Stimulated activated naive CD8-positive, alpha-beta T cell treated with anti-CD3 and anti-CD28 coated beads, Interleukin-15, amount 100 ng/mL, for 72 hours (primary cell): ENCODE measurements around the gene KANSL1L.

ENCODE experiments used
- ATAC-seq: fragments of 150-1000 bp; cut with Tn5 transposase; 2 replicates; pipeline ENCODE4 v1.10.0; 2021; ENCODE audit warnings: mild to moderate bottlenecking, moderate library complexity
- DNase-seq, 2 donors: peaks; one replicate each; pipeline ENCODE4 v3.0.0; 2021 to 2022
- H3K27ac Mint-ChIP-seq, 2 donors: one replicate each; pipeline ENCODE4 v1.8.0; 2022; ENCODE audit warnings: mild to moderate bottlenecking in 2 of 2, mixed read lengths in 2 of 2, moderate library complexity in 2 of 2
- H3K27me3 Mint-ChIP-seq: one replicate; pipeline ENCODE4 v1.8.0; 2022; ENCODE audit warnings: mixed read lengths
- H3K4me1 Mint-ChIP-seq: one replicate; pipeline ENCODE4 v1.8.0; 2022; ENCODE audit warnings: mild to moderate bottlenecking, mixed read lengths
- H3K4me3 Mint-ChIP-seq, 2 donors: one replicate each; pipeline ENCODE4 v1.8.0; 2022; ENCODE audit warnings: mild to moderate bottlenecking in 2 of 2, mixed read lengths in 2 of 2, moderate library complexity in 1 of 2
- H3K9me3 Mint-ChIP-seq, 2 donors: one replicate each; pipeline ENCODE4 v1.8.0; 2022; ENCODE audit warnings: mixed read lengths in 2 of 2

The KANSL1L gene, protein sequence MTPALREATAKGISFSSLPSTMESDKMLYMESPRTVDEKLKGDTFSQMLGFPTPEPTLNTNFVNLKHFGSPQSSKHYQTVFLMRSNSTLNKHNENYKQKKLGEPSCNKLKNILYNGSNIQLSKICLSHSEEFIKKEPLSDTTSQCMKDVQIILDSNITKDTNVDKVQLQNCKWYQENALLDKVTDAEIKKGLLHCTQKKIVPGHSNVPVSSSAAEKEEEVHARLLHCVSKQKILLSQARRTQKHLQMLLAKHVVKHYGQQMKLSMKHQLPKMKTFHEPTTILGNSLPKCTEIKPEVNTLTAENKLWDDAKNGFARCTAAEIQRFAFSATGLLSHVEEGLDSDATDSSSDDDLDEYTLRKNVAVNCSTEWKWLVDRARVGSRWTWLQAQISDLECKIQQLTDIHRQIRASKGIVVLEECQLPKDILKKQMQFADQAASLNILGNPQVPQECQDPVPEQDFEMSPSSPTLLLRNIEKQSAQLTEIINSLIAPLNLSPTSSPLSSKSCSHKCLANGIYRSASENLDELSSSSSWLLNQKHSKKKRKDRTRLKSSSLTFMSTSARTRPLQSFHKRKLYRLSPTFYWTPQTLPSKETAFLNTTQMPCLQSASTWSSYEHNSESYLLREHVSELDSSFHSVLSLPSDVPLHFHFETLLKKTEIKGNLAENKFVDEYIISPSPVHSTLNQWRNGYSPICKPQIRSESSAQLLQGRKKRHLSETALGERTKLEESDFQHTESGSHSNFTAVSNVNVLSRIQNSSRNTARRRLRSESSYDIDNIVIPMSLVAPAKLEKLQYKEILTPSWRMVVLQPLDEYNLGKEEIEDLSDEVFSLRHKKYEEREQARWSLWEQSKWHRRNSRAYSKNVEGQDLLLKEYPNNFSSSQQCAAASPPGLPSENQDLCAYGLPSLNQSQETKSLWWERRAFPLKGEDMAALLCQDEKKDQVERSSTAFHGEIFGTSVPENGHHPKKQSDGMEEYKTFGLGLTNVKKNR

DNA sequence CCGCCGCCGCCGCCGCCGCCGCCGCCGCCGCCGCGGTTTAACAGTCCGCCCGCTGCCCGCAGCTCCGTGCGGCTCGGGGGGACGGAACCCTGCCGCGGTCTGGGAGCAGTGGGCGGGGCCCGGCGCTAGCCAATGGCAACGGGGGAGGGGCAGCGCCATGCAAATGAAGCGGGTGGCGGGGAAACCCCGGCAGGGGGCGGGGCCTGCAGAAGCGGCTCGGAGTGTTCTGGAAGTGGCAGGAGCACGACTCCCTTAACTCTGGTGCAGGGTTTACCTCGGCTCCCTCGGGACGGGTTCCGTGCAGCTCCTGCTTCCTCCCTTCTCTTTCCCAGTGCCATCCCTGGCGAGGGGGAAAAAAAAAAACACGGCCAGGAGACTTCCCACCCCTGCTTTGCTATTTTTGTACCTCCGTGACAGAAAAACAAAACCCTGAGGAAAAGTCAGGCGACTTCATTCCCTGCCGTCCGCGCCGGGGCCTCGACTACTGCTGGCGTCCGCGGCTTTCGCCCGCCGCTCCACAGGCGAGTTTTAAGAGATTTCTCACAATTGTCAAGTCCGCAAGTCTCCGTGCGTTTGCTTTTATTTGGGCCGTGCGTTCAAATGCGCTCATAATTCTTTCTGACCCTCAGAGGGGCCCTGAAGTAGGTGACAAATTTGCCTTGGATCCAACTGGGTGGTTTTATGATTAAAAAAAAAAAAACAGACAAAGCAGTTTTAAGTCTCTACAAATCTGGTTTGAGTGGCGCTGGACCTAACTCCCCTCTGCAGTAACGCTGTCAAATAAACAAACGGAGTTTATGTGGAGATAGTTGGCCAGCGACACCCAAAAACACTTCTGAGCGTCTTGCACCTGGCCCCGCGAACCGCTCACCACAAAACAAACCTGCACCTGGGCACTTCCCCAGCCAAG is at the start of gene KANSL1L:
Gene KANSL1L, minus strand, starts transcription at position 101 of the 910 bp plus-strand sequence. CDS start 16,827 bp downstream, outside the sequence.
- DNase-seq (peak; percentile 94 to 95), ATAC-seq (peak; percentile 80)
- H3K4me1 Mint-ChIP-seq = peaks cover 28% of the 10 kb centered on the region

DNA sequence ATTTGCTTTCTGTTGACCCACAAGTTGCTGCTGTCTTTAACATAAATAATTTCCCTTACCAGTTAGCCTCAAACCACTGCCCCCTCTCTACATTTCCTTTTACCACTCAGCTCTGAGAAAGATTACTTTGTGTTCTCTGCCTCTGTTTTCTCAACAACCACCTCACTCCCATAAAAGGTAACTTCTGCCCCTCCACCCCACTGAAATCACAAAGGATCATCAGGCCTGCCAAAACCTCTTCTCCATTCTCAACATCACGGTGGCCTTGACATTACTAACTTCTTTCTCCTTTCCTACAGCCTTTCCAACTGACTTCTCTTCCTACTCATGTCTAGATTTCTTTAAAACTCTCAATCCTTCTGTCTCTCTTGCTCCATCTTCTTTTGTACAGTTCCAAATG is 43.9 kb upstream of the KANSL1L start:
- Mint-ChIP-seq H3K27ac (no peak overlapping the region), H3K9me3 (no peaks in the 10 kb centered on the region), H3K4me3 (no peak overlapping the region), H3K27me3 (no peaks in the 10 kb centered on the region), H3K4me1 (no peaks in the 10 kb centered on the region)
- ATAC-seq (no peak), DNase-seq (no peak)

More for the DNA sequence above, at the start of gene KANSL1L:
- Mint-ChIP-seq H3K4me3 (peak within 1 kb of the TSS; percentile 99), H3K9me3 (no peaks in the 10 kb centered on the region), H3K27me3 (no peaks in the 10 kb centered on the region), H3K27ac (peak within 1 kb of the TSS; percentile 99 to 100)

DNA sequence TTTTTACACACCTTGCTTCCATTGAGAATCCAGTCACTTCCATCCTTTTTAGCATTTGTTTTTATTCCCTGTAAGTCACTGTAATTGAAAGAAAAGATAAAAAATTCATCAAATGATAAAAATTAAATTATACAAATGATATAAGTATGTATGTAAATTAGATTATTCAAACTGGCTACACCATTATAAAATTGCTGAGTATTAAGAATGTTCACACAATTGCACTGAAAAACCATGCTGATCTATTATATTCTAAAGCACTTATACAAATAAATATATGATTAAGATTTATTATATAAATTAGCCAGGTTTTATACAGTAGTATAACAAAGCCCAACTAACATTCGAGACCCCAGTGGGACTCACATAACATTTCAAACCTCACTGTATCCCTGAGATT is 39.0 kb upstream of the KANSL1L start:
- DNase-seq (no peak), ATAC-seq (no peak)
- Mint-ChIP-seq H3K4me1 (no peaks in the 10 kb centered on the region), H3K27me3 (peaks cover 12% of the 10 kb centered on the region), H3K4me3 (no peak overlapping the region), H3K27ac (no peak overlapping the region), H3K9me3 (no peaks in the 10 kb centered on the region)

DNA sequence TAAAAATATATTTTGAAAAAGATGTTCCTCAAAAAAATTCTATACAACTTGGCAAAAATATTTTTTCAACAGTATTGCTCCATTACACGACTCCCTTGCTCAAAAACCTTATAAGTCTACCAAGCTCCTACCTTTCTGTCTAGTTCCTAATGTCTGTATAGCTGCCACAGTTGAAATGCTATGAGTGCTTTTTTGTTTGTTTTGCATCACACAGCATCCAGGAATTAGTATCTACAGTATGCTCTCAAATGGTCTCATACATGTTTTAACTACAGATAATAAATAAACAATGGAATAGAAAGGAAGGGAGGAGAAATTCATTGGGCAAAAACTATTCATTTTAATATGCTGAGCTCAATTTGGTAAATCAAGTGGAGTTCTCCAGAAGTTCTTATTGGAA is 36.7 kb upstream of the KANSL1L start:
- H3K27ac Mint-ChIP-seq = no peak overlapping the region
- H3K4me1 Mint-ChIP-seq = no peaks in the 10 kb centered on the region
- H3K4me3 Mint-ChIP-seq = no peak overlapping the region
- H3K9me3 Mint-ChIP-seq = no peaks in the 10 kb centered on the region
- DNase-seq (no peak), ATAC-seq (no peak)
- peaks cover 15% of the 10 kb centered on the region for H3K27me3 Mint-ChIP-seq

DNA sequence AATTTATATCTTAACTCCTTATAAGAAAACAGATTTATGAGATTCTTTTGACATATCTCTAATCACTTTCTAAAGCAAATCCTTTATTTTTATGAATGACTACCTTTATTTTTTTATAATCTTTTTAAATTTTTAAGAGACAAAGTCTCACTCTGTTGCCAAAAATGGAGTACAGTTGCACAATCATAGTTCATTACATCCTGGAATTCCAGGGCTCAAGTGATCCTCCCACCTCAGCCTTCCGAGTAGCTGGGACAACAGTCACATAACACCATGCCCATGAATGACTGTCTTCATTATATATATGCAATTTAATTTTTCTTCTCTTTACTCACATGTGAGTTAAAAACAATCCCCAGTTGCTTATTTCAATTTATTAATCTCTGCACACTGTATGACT is 32.3 kb upstream of the KANSL1L start:
- DNase-seq = no peak
- Mint-ChIP-seq H3K27ac (no peak overlapping the region), H3K4me1 (peaks cover 1% of the 10 kb centered on the region), H3K27me3 (peaks cover 24% of the 10 kb centered on the region), H3K4me3 (no peak overlapping the region), H3K9me3 (no peaks in the 10 kb centered on the region)
- no peak for ATAC-seq

DNA sequence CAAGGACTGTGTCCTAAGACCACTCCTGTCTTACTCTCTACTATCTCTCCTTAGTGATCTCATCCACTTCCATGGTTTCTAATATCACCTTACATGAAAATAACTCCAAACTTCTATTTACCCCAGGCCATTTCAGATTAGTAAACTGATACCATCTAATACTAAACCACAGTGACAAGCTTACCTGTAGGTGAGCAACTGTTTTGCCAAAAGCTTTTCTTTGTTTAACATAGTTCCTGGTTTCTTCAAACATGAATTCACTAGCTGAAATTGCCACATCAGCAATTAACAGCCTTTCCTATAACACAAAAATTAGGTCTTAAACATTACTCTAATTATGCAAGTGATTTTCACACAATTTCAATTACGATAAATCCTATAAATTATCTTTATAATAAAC is 31.9 kb upstream of the KANSL1L start:
- no peak overlapping the region for H3K4me3 Mint-ChIP-seq
- H3K4me1 Mint-ChIP-seq = peaks cover 5% of the 10 kb centered on the region
- no peak for ATAC-seq
- H3K9me3 Mint-ChIP-seq = no peaks in the 10 kb centered on the region
- peaks cover 24% of the 10 kb centered on the region for H3K27me3 Mint-ChIP-seq
- no peak overlapping the region for H3K27ac Mint-ChIP-seq
- DNase-seq = no peak

DNA sequence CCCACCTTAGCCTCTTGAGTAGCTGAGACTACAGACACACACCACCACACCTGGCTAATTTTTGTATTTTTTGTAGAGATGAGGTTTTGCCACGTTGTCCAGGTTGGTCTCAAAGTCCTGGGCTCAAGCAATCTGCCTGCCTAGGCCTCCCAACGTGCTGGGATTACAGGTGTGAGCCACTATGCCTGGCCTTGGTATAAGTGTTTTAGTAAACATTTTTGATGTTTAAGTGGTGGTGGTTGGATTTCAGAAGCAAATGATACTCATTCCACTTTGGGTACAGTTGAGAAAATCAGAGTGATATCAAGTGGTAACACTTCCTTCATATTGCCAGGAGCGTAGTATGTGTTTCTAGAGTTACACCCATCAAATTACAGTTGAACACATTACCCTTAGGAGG is 28.6 kb upstream of the KANSL1L start:
- Mint-ChIP-seq H3K4me3 (no peak overlapping the region), H3K27me3 (peaks cover 12% of the 10 kb centered on the region), H3K4me1 (peaks cover 6% of the 10 kb centered on the region), H3K27ac (no peak overlapping the region), H3K9me3 (no peaks in the 10 kb centered on the region)
- ATAC-seq (no peak), DNase-seq (no peak)

DNA sequence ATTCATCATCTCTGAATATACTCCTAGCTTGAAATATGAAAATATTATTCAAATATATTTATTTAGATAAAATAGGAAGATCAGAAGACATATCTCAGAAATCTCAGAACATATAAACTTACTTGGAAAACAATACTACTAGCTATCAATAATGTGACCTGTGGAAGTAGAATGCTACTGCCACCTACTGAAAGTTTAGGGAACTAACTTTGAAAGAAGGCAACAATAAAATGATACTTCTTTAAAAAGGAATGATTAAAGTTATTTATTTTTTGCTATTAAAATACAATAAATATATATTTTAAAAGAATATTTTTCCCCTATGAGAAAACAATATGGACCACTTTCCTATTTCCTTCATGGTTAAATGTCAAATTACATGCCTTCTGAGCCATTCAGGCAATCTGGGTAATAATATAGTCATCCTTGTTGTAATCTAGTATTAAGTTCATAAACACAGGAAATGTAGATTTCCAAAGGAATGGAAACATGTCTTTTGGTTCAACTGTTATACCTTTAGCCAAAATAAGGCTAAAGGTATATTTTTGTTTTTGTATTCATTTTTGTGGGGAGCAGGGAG is 28.1 kb upstream of the KANSL1L start:
- Mint-ChIP-seq H3K4me3 (no peak overlapping the region), H3K9me3 (no peaks in the 10 kb centered on the region), H3K4me1 (peaks cover 6% of the 10 kb centered on the region), H3K27ac (no peak overlapping the region), H3K27me3 (peaks cover 12% of the 10 kb centered on the region)
- no peak for DNase-seq
- no peak for ATAC-seq

DNA sequence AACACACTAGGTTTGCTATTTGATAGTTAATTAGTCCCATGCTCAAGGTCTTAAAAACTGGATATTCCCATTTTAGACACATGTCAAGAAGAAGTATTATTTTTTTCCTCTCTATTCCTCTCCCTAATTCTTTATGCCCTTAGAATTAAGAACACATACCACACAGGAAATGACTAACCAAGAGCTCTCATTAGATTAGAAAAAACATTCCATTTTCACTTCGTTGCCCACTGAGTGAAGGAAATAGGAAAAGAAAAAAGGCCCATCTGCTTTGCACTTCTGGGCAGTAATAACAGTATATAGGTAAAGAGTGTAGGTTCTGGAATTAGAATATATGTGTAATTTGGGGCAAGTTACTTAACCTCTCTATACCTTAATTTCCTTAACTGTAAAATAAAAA is 27.1 kb upstream of the KANSL1L start:
- peaks cover 12% of the 10 kb centered on the region for H3K27me3 Mint-ChIP-seq
- ATAC-seq (no peak), DNase-seq (no peak)
- H3K4me3 Mint-ChIP-seq = no peak overlapping the region
- H3K27ac Mint-ChIP-seq = no peak overlapping the region
- H3K4me1 Mint-ChIP-seq = peaks cover 6% of the 10 kb centered on the region
- H3K9me3 Mint-ChIP-seq = no peaks in the 10 kb centered on the region

DNA sequence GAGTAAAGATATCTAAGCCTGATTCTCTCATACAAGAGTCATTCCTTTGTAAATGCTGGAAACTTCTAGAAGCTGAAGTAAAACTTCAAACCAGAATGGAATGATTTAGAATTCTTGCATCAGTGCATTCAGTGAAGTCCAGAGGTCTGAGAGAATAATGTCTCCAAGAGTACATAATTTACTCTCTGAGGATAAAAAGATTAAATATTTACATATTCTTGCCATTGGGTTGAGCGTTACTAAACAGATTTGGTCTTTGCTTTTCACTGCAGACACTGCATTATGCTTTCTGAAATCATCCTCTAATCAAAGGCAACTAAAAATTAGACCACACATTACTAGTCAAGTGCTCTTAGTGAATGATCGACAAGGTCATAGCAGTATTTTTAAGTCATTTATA is 26.5 kb upstream of the KANSL1L start:
- DNase-seq = no peak
- ATAC-seq = no peak
- H3K27me3 Mint-ChIP-seq = peaks cover 7% of the 10 kb centered on the region
- H3K27ac Mint-ChIP-seq = no peak overlapping the region
- H3K9me3 Mint-ChIP-seq = no peaks in the 10 kb centered on the region
- H3K4me3 Mint-ChIP-seq = no peak overlapping the region
- peaks cover 6% of the 10 kb centered on the region for H3K4me1 Mint-ChIP-seq

DNA sequence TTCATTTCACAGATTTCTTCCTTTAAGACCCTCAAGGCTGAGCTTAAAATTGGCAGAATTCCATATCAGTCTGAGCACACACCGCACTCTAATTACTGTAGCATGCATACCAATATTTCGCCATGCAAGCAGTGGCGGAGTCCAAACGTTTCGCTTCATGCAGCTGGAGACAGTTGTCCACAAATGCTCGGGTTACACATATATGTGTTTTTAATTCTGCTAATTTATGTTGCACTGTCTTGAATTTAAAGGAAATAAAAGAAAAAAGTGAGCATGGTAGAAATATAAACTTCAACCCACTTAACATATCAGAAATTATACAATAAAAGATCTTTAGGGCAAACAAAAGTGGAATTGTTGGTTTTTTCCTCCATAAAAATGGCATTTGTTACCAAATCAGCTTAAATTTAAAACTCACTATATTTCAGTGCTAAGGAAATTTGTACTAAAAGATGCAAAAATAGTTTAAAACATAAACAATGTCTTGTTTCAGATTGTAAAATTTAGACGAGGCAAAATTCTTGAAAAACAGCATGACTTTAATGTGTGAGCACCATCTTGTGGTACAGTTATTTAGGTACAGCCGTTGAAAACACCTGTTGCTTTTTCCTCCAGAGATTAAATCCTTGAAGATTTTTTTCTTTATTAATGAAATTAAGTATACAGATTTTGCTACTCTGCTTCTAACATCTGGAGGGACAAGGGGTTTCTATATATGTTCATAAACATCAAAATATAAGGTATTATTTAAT is 24.1 kb upstream of the KANSL1L start:
- DNase-seq (no peak), ATAC-seq (no peak)
- Mint-ChIP-seq H3K27ac (no peak overlapping the region), H3K9me3 (no peaks in the 10 kb centered on the region), H3K4me3 (no peak overlapping the region), H3K4me1 (peaks cover 6% of the 10 kb centered on the region), H3K27me3 (no peaks in the 10 kb centered on the region)

DNA sequence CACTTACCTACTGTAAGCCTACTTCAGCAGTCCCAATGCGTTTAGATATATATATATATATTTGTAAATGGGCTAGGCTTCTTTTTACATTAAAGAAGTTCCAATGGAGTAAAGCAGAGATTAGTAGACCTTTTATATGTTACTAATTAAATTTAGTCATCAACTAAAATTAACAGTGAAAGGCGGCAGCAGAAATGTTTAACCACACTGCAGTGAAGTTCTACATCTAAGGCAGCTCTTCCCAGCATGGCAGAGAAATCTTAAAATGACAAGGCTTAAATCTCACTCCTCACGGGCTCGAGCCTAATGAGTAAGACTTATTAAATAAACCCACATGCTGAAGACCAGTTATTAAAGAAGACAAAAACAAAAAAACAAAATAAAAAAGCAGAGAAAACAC is 19.1 kb upstream of the KANSL1L start:
- H3K9me3 Mint-ChIP-seq = peaks cover 9 to 12% of the 10 kb centered on the region in 2 donors
- no peaks in the 10 kb centered on the region for H3K27me3 Mint-ChIP-seq
- ATAC-seq (no peak), DNase-seq (no peak)
- no peak overlapping the region for H3K27ac Mint-ChIP-seq
- no peak overlapping the region for H3K4me3 Mint-ChIP-seq
- no peaks in the 10 kb centered on the region for H3K4me1 Mint-ChIP-seq

DNA sequence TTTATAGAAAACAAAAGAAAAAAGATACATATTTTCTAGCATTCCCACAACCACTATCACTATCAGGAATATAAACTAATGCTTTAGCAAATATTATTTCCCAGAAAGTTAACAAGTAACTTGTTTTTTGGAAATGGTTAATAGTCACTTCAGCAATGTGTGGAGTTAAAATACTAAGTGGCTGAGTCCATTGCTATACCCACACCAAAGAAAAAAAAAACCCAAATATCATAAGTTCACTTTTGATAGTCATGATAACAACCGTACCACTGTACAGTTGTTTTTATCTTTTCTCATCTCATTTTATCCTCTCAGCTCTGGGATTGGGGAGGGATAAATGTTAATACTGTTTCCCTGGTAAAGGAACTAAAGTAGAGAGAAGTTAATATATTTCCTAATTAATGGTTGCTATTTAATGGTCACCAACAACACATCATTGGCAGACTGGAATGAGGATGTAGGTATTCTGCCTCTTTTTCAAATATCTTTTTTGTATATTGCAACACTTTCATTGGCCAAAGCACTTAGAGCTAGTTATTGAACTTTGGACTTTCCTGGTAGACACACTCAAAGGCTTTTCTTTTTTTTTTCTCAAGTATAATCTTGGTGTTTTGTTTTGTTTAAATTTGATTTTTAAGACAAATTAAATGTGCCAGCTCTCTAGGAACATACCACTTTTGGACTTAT is 18.4 kb upstream of the KANSL1L start:
- Mint-ChIP-seq H3K4me1 (no peaks in the 10 kb centered on the region), H3K27ac (no peak overlapping the region), H3K4me3 (no peak overlapping the region), H3K27me3 (no peaks in the 10 kb centered on the region), H3K9me3 (peaks cover 17 to 20% of the 10 kb centered on the region in 2 donors)
- ATAC-seq (no peak), DNase-seq (no peak)

DNA sequence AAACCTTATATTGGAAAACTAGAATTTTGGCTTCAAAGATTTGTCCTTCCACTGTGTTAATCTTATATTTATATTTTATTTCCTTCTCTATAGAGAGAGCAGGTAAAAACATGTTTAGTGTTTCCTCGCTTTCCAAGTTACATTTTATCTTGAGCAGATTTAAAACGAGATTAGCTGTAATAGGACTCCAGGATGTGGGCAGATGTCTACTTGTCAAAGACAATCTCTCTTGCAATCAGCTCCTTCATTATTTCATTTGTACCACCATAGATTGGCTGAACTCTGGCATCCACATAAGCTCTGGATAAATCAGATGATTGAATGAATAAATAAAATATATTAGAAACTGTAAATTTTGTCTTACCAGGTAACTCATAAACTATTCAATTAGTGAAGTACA is 17.5 kb upstream of the KANSL1L start:
- Mint-ChIP-seq H3K27ac (no peak overlapping the region), H3K4me3 (no peak overlapping the region), H3K9me3 (peaks cover 25 to 28% of the 10 kb centered on the region in 2 donors), H3K4me1 (peaks cover 6% of the 10 kb centered on the region), H3K27me3 (no peaks in the 10 kb centered on the region)
- no peak for DNase-seq
- no peak for ATAC-seq
